Spleen (tissue), 11 donors: Measurements from ENCODE around the gene MAPKAP1. TPM values are rescaled to one million over a fixed set of nuclear protein-coding genes. Genes with fewer than 3 reads are reported as not detected.
"Not testable (repeated sequence)": the region's sequence is repeated elsewhere in the genome, so short reads cannot be mapped to it uniquely, and the experiment has no call there.

Experiments used
- DNase-seq: peaks from one replicate; pipeline ENCODE4 v3.0.0-alpha.2; 2020
- H3K27ac ChIP-seq, 8 donors: fragments of 200-600 bp; sonication (generic) in 7 of 8; 1 replicate in 4 of 8; 2 replicates in 4 of 8; pipeline versions ENCODE4 v1.5.0 to v1.8.0; 2016 to 2021; ENCODE audit warnings: inconsistent platforms in 4 of 8, mild to moderate bottlenecking in 4 of 8, moderate library complexity in 1 of 8
- H3K27me3 ChIP-seq, 7 donors: fragments of 200-600 bp; sonication (generic) in 6 of 7; replicated peaks in 1 of 7; 1 replicate in 4 of 7; 2 replicates in 3 of 7; pipeline versions ENCODE4 v1.5.0 to v1.8.0; 2016 to 2021; ENCODE audit warnings: inconsistent platforms in 3 of 7, mild to moderate bottlenecking in 1 of 7
- H3K36me3 ChIP-seq, 6 donors: fragments of 200-600 bp; sonication (generic) in 5 of 6; 1 replicate in 4 of 6; 2 replicates in 2 of 6; pipeline versions ENCODE4 v1.5.0 to v1.8.0; 2016 to 2021; ENCODE audit warnings: inconsistent platforms in 2 of 6
- H3K4me1 ChIP-seq, 6 donors: fragments of 200-600 bp; sonication (generic) in 5 of 6; 1 replicate in 3 of 6; 2 replicates in 3 of 6; pipeline versions ENCODE4 v1.5.0 to v1.8.0; 2016 to 2021; ENCODE audit warnings: inconsistent platforms in 3 of 6
- H3K4me3 ChIP-seq, 8 donors: fragments of 200-600 bp; sonication (generic) in 7 of 8; 1 replicate in 4 of 8; 2 replicates in 4 of 8; pipeline versions ENCODE4 v1.5.0 to v1.8.0; 2016 to 2021; ENCODE audit warnings: inconsistent platforms in 4 of 8, mild to moderate bottlenecking in 4 of 8, moderate library complexity in 2 of 8
- H3K9me3 ChIP-seq, 8 donors: fragments of 200-600 bp; sonication (generic) in 7 of 8; 1 replicate in 4 of 8; 2 replicates in 4 of 8; pipeline versions ENCODE4 v1.5.0 to v1.8.0; 2016 to 2021; ENCODE audit warnings: inconsistent platforms in 4 of 8
- CTCF ChIP-seq, 11 experiments: fragments of 200-600 bp in 7 of 11; fragments of 450-650 bp in 4 of 11; sonication (generic) in 4 of 11; IDR thresholded peaks in 8 of 11; conservative IDR thresholded peaks in 3 of 11; 1 replicate in 7 of 11; 2 replicates in 4 of 11; pipeline versions ENCODE4 v1.4.0 to v1.8.0; 2016 to 2021; ENCODE audit warnings: antibody characterized with exemption in 11 of 11, inconsistent platforms in 4 of 11, mild to moderate bottlenecking in 1 of 11
- POLR2A ChIP-seq, 3 donors: fragments of 450-650 bp; IDR thresholded peaks; one replicate each; pipeline ENCODE4 v1.5.1; 2017; ENCODE audit warnings: antibody characterized with exemption in 3 of 3, mild to moderate bottlenecking in 1 of 3
- POLR2AphosphoS5 ChIP-seq, 3 donors: sonication (generic); formaldehyde crosslinking; IDR thresholded peaks; one replicate each; pipeline ENCODE4 v1.5.1; 2017; ENCODE audit warnings: antibody characterized with exemption in 3 of 3
- WGBS, 5 donors: extraction: QIAGEN DNeasy Blood & Tissue Kit in 3 of 5; methylation state at CpG; one replicate each; pipeline versions ENCODE4 v1.1.5 to v1.1.7; 2013 to 2018; 5-methylcytosine and 5-hydroxymethylcytosine counted together
- intact Hi-C: fragments of 100-400 bp; cut with DNase I; formaldehyde crosslinking; loops from one replicate; pipeline ENCODE4 v1.15.0; 2023; ENCODE audit warnings: low total_unique reads
- polyA plus RNA-seq, 3 donors: library from polyadenylated mRNA; stranded (reverse); fragments of 200-250 nt; gene quantifications; one replicate each; pipeline ENCODE4 v1.2.1, GENCODE V29; 2013
- total RNA-seq, 7 donors: library from RNA; depleted of rRNA in 3 of 7; stranded (reverse); fragments of >200 nt in 3 of 7; fragmentation: NEBNext Ultra II Directional in 4 of 7; extraction: Animal tissue kit (Norgen Biotek cat#: 25700) in 4 of 7; gene quantifications; one replicate each; pipeline versions ENCODE4 v1.1.0 to v1.2.1, GENCODE V29; 2016 to 2021
- donor health status: healthy with polysubstance abuse.
- donor health status: DM: no; HTN: no; CAD: no; lungs with moderate emphysema.
- donor health status: DM: no; HTN: no; CAD: no.
- donor health status: Bipolar disorder and iron deficiency.
- donor health status: healthy.
- donor health status: DM: no; HTN: no; CAD: no.
- donor health status: DM: yes; HTN: yes; CAD: no.

MAPKAP1 gene
- total and polyA plus RNA-seq, 10 donors: 37.2 to 77.2 (median 60.4) TPM

GRCh38 chr9:125579030-125579932 lies 127.7 kb downstream of the MAPKAP1 start:
- Histone ChIP-seq H3K4me1 (no peaks in the 10 kb centered on the region), H3K27ac (no peak overlapping the region), H3K4me3 (no peak overlapping the region), H3K27me3 (no peaks in the 10 kb centered on the region), H3K9me3 (peaks cover 0 to 4% (median 0%) of the 10 kb centered on the region in 8 donors), H3K36me3 (peaks cover 0 to 52% (median 3%) of the 10 kb centered on the region in 6 donors)
- intact Hi-C loops: no loop called here
- no peak for TF ChIP-seq POLR2AphosphoS5 (IDR thresholded peaks at IDR 0.05)
- no peak for TF ChIP-seq POLR2A (IDR thresholded peaks at IDR 0.05)
- no peak for TF ChIP-seq CTCF (IDR thresholded peaks at IDR 0.05 in 8 of 11, conservative IDR thresholded peaks at IDR 0.05 in 3 of 11)
- DNase-seq: no peak
- WGBS, 5 donors: 87 to 97% (median 96%) methylated on average over 12 of the region's 12 CpGs

DNA sequence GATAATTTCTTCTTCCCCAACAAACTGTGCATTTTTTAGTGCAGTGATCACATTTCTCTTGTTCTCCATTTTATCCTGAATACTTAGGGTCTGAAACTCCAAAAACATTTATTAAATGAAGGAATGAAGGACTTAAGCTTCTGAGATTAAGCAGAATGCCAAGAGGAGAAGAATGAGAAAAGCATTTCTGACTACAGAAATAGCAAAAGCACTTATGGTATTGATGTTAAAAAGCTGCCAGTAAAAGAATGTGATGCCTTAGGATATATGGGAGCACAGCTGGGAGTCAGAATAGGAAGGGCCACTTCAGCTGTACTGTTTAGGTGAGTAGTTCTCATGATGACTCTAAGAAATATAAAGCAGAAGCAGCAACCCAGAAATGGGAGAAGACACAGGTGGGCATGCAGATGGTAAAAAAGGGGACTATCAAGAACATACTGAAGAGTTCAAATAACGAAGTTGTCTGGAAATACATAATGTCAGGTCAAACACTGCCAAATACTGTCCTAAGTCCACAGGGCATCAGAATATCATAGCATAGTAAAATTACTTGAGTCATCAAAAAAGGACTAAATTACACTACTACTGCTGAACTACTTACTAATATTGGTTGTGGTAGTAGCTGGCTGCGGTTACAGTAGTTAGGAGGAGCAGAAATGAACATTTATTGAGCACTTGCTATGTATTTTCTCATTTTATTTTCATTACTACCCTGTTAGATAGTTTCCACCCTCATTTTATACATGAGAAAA lies 132.7 kb downstream of the MAPKAP1 start:
- Histone ChIP-seq H3K9me3 (peaks cover 4 to 39% (median 31%) of the 10 kb centered on the region in 8 donors), H3K27ac (no peak overlapping the region), H3K36me3 (peaks cover 0 to 27% (median 0%) of the 10 kb centered on the region in 6 donors), H3K4me3 (no peak overlapping the region), H3K4me1 (no peaks in the 10 kb centered on the region), H3K27me3 (no peaks in the 10 kb centered on the region)
- TF ChIP-seq POLR2A (IDR thresholded peaks at IDR 0.05) (no peak), POLR2AphosphoS5 (IDR thresholded peaks at IDR 0.05) (no peak), CTCF (IDR thresholded peaks at IDR 0.05 in 8 of 11, conservative IDR thresholded peaks at IDR 0.05 in 3 of 11) (no peak)
- WGBS, 5 donors: 88 to 99% (median 94%) methylated on average over 2 of the region's 2 CpGs
- DNase-seq: no peak
- intact Hi-C loops: no loop called here

DNA sequence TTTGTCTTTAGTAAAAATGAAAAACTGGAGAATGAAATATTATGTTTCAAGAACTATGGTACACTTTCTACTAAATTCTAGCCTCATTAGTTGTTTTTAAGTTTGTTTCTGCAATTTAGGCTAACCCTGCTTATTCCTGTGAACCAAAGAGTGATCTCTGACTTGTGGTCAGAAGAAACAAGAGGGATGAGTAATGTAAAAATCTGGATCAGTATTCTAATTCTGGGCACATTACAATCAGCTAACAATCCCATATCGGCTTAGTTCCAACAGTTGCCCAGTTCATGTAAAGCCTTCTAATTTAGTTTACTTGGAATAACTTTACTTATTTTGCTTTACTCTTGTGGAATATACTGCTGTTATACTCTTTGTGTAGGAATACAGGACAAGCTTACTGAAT lies 134.5 kb downstream of the MAPKAP1 start:
- intact Hi-C loops, H3K4me1 ChIP-seq, DNase-seq, H3K4me3 ChIP-seq, H3K27me3 ChIP-seq, H3K27ac ChIP-seq: not testable (repeated sequence)
- 95 to 100% (median 97%) methylated on average over 1 of the region's 1 CpG for WGBS, 5 donors
- Histone ChIP-seq H3K36me3 (peaks cover 0 to 24% (median 0%) of the 10 kb centered on the region in 6 donors), H3K9me3 (peaks cover 4 to 39% (median 31%) of the 10 kb centered on the region in 8 donors)

GRCh38 chr9:125571824-125572223 lies 135.2 kb downstream of the MAPKAP1 start:
- Histone ChIP-seq H3K9me3 (peaks cover 4 to 39% (median 31%) of the 10 kb centered on the region in 8 donors), H3K36me3 (peaks cover 0 to 21% (median 0%) of the 10 kb centered on the region in 6 donors)
- H3K27me3 ChIP-seq, H3K4me1 ChIP-seq, H3K27ac ChIP-seq, intact Hi-C loops, DNase-seq, H3K4me3 ChIP-seq: not testable (repeated sequence)
- WGBS, 5 donors: 96 to 99% (median 97%) methylated on average over 3 of the region's 3 CpGs

DNA sequence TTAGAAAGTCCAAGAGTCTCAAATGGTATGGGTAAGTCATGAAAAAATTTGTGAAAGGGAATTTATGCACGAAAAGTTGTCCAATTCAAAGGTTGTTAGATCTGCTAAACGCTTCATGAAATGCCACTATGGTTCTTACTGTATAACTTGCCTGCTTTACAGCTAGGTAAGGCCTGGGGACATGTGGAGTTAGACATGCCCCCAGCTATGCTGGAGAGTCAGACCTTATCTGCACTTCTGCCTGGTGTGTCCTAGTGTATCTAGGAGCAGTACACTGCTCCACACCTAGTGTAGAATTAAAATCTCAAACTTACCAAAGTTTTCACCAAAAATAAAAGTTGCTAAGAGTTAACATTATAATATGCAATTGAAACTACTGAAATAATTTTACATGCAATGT lies 136.8 kb downstream of the MAPKAP1 start:
- Histone ChIP-seq H3K4me3 (no peak overlapping the region), H3K4me1 (no peaks in the 10 kb centered on the region), H3K27me3 (no peaks in the 10 kb centered on the region), H3K9me3 (peaks cover 4 to 34% (median 31%) of the 10 kb centered on the region in 8 donors), H3K36me3 (peaks cover 0 to 21% (median 0%) of the 10 kb centered on the region in 6 donors), H3K27ac (no peak overlapping the region)
- TF ChIP-seq CTCF (IDR thresholded peaks at IDR 0.05 in 8 of 11, conservative IDR thresholded peaks at IDR 0.05 in 3 of 11): no peak
- no peak for TF ChIP-seq POLR2A (IDR thresholded peaks at IDR 0.05)
- TF ChIP-seq POLR2AphosphoS5 (IDR thresholded peaks at IDR 0.05): no peak
- intact Hi-C loops: no loop called here
- 93 to 100% (median 98%) methylated on average over 2 of the region's 2 CpGs for WGBS, 5 donors
- no peak for DNase-seq
